ENCODE measurements around the gene ANKZF1. TPM values are rescaled to one million over a fixed set of nuclear protein-coding genes. Genes with fewer than 3 reads are reported as not detected.

ANKZF1 gene
- total RNA-seq, 1 experiment from 2014 or later = 21.3 TPM

DNA sequence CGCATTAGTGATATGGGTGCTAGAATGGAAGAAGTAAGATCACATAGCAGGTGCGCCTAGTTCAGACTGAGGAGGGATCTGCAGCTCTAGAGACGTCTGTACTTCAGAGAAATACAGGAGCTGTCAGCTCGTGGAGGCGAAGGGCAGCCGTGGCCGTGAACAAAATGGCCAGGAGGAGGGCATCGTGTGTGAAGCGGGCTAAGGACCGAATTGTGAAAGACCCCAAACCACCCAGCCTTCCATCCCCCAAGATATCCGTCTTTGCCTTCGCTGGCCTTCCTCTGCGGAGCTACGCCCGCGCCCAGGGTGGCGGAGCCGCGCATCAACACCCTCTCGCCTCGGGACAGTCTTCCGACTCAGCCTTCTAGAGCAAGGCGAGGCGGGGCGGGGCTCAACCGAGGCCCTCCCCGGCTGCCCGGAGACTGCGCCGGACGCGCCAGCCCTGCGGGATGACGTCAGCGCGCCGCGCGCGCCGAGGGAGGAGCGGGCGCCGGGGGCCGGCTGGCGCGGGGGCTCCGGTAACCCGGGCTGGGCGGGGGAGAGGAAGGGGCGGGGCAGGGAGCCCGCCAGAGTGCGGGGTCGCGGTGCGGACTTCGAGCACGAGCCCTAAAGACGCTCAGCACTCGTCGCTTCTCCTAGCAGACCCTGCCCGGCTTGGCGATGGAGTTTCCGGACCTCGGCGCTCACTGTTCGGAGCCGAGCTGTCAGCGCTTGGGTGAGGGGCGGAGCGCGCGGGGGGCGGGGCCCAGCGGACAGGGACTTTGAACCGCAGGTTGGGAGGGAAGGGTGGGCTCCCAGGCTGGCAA lies 23.1 kb upstream of the ANKZF1 start, which contains the start of gene ZFAND2B:
TSS of gene ZFAND2B (plus strand) at position 455 of the 806 bp plus-strand sequence. CDS start at position 661, 206 bp downstream.
- H3K36me3 ChIP-seq = peaks cover 29% of the 10 kb centered on the region
- DNase-seq = peak; percentile 93

DNA sequence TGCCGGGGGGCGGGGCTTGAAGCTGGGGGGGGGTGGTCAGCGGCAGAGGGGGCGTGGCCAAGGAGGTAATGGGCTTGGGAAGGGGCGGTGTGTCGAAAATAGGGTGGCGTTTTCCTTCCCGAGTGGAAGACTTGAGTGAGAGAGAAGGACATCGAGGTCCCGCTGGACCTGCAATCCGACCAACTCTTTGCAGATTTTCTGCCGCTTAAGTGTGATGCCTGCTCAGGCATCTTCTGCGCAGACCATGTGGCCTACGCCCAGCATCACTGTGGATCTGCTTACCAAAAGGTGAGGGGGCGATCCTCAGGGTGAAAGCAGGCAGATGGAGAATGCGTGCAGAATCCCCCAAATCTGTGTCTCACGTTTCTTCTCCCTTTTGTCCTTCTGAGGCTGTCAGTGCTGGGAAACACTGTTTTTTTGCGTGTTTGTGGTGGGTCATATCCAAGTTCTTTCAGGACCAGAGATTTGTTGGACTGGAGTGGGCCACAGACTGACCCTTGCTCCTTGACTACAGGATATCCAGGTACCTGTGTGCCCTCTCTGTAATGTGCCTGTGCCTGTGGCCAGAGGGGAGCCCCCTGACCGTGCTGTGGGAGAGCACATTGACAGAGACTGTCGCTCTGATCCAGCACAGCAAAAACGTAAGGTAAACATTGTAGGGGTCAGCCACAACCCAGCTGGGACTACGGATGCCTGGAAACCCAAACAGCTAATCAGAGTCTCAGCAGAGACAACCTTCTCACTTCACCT lies 22.3 kb upstream of the ANKZF1 start:
- no peaks in the 10 kb centered on the region for H3K9me3 ChIP-seq
- H3K4me3 ChIP-seq = peak overlapping the region; percentile 72
- H3K36me3 ChIP-seq = peaks cover 34% of the 10 kb centered on the region
- no peak for DNase-seq
- H3K27me3 ChIP-seq = no peaks in the 10 kb centered on the region

More for the DNA sequence above, 23.1 kb upstream of the ANKZF1 start, which contains the start of gene ZFAND2B:
- Histone ChIP-seq H3K27me3 (no peaks in the 10 kb centered on the region), H3K9me3 (no peaks in the 10 kb centered on the region), H3K4me3 (peak within 1 kb of the TSS; percentile 72)

DNA sequence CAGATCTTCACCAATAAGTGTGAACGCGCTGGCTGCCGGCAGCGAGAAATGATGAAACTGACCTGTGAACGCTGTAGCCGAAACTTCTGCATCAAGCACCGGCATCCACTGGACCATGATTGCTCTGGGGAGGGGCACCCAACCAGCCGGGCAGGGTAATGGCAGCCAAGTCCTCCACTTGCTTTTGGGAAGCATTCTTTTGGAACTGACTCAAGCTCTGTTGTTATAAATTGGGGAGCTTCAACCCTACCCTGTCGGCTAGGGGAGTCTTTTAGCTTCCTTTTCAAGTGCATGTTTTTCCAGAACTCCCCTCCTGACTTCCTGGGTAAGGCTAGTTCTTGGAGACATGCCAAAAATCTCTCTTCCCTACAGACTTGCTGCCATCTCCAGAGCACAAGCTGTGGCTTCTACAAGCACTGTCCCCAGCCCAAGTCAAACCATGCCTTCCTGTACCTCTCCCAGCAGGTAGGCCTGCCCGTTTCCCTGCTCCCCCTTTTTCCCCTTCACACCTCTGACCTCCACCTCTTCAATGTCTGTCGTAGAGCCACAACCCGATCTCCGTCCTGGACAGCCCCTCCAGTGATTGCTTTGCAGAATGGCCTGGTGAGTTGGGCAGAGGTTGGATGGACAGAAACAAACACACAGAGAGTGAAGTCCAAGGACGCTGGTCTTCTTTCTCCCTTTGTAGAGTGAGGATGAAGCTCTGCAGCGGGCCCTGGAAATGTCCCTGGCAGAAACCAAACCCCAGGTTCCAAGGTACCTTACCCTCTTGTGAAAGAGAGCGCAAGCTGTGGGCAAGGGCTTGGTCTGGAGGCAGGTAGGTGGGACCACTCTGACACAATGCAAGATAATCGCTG lies 21.5 kb upstream of the ANKZF1 start:
- H3K4me3 ChIP-seq = peak overlapping the region; percentile 72
- no peaks in the 10 kb centered on the region for H3K27me3 ChIP-seq
- H3K36me3 ChIP-seq = peaks cover 42% of the 10 kb centered on the region
- H3K9me3 ChIP-seq = no peaks in the 10 kb centered on the region
- no peak for DNase-seq

DNA sequence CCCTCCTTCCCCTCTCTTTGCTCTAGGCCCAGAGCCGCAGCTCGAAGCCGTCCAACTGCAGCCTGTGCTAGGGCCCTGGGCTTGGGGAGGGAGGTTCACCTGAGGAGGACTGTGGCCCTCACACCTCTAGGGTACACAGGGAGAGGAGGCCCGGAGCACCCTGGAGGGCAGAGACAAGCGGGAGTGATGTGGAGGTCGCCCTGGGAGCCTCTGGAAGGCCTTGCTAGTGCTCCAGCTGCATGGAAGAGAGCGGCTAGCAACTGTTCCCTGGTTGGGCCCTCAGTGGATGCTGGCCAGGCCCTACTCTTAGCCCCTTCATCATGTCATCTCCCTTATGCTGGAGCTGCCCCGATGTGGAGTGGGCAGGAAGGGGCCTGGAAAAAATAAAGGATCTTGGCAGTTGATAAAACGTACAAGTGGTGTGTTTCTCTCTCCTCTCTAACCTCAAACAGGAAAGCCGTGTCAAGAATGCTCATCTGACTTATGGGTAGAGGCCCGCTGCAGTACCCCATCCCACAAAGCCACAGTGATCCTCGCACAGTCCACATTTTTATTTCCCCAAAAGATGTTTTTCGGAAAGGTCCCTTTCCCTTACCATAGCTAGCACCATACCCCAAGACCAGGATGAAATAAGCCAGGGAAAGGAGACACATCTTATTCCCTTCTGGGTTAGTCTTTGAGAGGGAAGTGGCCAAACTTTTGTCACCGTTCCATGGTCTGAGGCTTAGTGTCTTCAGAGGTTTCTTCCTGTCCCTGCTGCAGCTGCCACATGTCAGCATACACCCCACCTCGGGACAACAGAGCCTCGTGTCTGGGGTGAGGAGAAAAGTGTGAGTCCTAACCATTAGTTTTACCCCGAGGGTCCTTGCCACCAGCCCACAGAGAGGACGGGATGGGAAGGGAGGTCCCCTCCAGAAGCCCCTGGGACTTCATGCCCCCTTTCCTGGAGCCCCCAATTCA lies 20.1 kb upstream of the ANKZF1 start:
- no peak for DNase-seq
- Histone ChIP-seq H3K4me3 (no peak overlapping the region), H3K36me3 (peaks cover 56% of the 10 kb centered on the region)

DNA sequence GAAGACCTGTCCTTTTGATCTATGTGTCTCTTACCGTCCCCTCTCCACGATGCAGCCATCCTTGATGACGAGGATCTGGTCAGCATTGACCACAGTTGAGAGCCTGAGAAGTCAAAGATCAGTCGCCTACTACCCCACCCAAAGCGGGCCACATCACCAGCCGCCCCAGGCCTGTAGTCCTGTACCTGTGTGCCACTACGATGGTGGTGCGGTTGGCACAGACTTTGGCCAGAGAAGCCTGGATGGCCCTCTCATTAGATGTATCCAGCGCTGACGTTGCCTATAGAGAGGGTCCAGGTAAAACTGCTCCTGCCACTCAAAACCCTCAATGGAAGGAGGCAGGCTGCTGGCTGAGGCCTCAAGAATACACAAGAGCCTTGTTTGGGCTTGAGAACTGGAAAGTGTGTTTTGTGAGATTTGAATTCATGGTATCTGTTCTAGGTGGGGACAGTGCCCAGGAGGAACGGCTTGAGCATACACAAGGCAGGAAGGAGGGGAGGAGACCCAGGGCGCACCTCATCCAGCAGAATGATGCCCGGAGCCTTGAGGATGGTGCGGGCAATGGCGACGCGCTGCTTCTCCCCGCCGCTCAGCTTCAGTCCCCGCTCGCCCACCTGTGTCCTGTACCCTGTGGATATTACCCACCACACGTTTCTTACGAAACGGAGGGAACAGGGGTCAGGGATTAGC lies 19.3 kb upstream of the ANKZF1 start:
- DNase-seq = no peak
- no peaks in the 10 kb centered on the region for H3K9me3 ChIP-seq
- H3K36me3 ChIP-seq = peaks cover 64% of the 10 kb centered on the region
- H3K27me3 ChIP-seq = no peaks in the 10 kb centered on the region
- H3K4me3 ChIP-seq = no peak overlapping the region

More for the DNA sequence above, 20.1 kb upstream of the ANKZF1 start:
- Histone ChIP-seq H3K9me3 (no peaks in the 10 kb centered on the region), H3K27me3 (no peaks in the 10 kb centered on the region)

DNA sequence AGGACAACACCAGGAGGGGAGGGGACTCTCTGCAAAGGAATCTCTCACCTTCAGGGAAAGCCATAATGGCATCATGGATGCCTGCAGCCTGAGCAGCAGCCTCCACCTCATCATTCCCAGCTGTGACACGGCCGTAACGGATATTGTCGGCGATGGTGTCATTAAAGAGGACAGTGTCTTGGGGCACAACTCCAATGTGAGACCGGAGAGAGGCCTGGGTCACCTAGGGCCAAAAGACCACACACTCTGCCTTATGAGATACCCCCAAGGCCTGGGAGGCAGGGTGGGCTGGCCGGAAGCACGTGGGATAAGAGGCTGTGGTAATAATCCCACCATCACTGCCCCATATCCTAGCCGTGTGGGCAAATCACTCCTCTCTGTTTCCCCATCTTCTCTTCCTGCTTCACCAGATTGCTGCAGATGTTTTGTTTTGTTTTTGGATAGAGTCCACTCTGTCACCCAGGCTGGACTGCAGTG lies 18.7 kb upstream of the ANKZF1 start:
- DNase-seq = no peak
- H3K9me3 ChIP-seq = no peaks in the 10 kb centered on the region
- peaks cover 70% of the 10 kb centered on the region for H3K36me3 ChIP-seq
- H3K27me3 ChIP-seq = no peaks in the 10 kb centered on the region
- no peak overlapping the region for H3K4me3 ChIP-seq

DNA sequence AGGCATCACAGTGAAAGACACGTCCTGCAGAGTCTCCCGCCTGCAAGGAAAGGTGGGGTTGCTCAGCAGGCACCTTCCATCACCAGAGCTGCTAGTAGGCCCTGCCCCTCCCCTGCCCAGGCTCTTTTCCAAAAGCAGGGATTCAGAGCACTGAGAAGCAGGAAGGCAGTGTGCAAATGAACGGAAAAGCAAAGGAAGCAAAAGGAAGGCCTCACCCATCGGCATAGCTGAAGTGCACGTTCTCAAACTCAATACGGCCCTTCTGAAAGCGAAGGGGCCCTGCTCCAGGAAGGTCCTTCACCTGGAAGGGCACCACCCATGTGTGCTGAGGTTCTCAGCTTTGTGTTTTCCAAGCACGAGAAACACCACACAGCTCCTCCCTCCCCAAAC lies 16.6 kb upstream of the ANKZF1 start:
- Histone ChIP-seq H3K36me3 (peaks cover 75% of the 10 kb centered on the region), H3K9me3 (no peaks in the 10 kb centered on the region), H3K27me3 (no peaks in the 10 kb centered on the region), H3K4me3 (no peak overlapping the region)
- DNase-seq = no peak

DNA sequence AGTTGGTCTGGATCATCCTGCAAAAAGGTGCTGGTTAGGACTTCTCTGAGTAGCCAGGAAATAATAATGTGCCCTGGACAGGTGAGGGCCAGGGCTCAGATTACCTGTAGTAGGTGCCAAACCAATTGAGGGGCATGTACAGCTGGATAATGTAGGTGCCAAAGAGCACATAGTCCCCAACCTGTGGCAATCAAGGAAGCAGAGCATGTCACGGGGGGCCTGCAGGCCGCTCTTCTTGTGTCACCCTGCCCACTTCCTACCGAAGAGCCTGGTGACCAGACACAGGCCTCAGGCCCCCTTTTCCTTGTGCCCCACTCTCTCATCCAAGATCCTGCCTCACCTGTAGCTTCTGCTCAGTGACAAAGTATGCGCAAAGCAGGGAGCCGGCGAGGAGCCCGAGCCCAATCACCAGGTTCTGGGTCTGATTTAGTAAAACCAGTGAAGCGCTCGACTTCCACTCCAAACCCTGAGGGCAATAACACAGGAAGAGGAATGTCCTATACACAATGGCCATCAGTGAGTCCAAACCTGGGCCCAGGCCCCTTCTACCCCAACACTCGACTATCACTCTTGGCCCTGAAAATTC lies 16.0 kb upstream of the ANKZF1 start:
- no peaks in the 10 kb centered on the region for H3K27me3 ChIP-seq
- peaks cover 69% of the 10 kb centered on the region for H3K36me3 ChIP-seq
- no peak for DNase-seq
- H3K4me3 ChIP-seq = no peak overlapping the region
- H3K9me3 ChIP-seq = no peaks in the 10 kb centered on the region

DNA sequence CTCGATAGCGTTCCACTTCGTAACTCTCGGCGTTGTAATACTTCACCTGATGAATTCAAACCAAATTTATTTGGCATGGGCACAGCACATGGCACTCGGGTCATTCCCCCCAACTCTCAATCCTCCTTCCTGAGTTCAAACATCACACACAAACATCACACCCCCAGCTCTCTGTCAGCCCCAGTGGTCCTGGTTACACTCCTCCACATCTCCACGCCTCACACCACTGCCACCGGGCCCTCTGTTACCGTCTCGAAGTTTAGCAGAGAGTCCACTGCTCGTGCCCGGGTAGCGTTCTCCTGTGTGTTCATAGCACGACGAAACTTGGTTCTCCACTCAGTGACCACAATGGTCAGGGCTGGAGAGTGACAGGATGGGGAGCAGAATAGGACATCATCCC lies 15.5 kb upstream of the ANKZF1 start:
- Histone ChIP-seq H3K27me3 (no peaks in the 10 kb centered on the region), H3K4me3 (no peak overlapping the region), H3K36me3 (peaks cover 65% of the 10 kb centered on the region), H3K9me3 (no peaks in the 10 kb centered on the region)
- DNase-seq = no peak

DNA sequence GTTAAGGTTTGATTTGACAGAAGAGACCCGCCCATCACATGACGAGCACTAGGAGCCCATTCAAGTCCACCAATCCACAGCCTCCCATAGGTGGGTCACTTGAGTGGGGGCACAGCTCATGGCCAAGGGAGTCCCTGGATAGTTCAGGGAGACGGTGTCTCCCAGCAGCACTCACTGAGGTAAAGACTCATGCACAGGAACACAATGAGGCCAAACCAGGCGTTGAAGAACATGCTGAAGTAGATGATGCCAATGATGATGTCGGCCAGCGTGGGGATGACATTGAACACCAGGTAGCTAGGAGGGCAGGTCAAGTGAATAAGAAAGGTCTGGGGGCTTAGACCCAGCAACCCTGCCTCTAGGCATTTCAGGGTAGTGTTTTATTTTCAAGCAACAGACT lies 14.8 kb upstream of the ANKZF1 start:
- Histone ChIP-seq H3K36me3 (peaks cover 67% of the 10 kb centered on the region), H3K4me3 (no peak overlapping the region), H3K9me3 (no peaks in the 10 kb centered on the region), H3K27me3 (no peaks in the 10 kb centered on the region)
- DNase-seq = no peak

DNA sequence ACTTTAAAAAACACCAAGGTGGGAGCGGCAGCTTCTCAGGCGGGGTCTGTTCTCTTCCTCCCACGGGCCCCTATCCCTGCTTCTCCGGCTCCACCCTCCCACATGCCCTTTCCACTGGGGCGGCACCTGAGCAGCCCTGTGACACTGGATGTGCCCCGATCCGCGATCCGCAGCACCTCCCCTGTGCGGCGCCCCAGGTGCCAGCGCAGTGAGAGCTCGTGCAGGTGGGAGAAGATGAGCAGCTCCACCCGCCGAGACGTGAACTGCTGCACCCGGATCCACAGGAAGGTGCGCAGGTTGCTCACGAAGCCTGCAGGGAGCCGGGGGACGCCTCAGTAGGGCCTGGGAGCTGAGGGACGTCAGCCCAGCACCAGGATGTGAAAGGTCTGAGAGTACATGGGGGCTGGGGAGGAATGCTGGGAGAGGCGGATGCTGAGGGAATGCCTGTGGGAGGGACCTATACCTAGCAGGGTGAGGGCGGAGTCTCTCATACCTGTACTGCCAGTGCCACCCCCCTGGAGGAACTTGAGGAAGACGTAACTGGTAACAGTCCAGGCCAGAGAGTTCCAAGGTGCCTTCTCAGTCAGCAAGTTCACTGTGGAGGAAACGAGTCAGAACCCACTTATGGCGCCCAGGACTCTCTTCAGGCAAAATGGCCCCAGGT lies 13.6 kb upstream of the ANKZF1 start:
- H3K27me3 ChIP-seq = no peaks in the 10 kb centered on the region

DNA sequence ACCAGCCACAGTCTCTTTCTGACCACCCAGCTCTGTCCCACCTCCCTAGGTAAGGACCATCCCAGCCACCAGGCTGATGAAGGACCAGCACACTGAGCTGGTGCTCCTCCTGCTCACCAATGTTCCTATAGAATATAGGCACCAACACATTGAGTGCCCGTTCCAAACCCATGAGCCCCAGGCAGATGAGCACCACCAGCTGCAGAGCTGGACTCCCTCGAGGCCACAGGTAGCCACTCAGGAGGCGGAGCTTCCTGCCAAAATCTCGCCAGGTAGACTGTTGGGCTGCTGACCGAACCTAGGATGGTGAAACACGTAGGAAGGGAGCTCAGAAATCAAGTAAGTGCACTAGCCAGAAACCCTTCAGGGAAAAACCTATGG lies 13.1 kb upstream of the ANKZF1 start:
- Histone ChIP-seq H3K27me3 (no peaks in the 10 kb centered on the region), H3K4me3 (no peak overlapping the region), H3K9me3 (no peaks in the 10 kb centered on the region), H3K36me3 (peaks cover 73% of the 10 kb centered on the region)
- no peak for DNase-seq

More for the DNA sequence above, 13.6 kb upstream of the ANKZF1 start:
- no peak overlapping the region for H3K4me3 ChIP-seq
- no peak for DNase-seq
- no peaks in the 10 kb centered on the region for H3K9me3 ChIP-seq
- H3K36me3 ChIP-seq = peaks cover 68% of the 10 kb centered on the region

DNA sequence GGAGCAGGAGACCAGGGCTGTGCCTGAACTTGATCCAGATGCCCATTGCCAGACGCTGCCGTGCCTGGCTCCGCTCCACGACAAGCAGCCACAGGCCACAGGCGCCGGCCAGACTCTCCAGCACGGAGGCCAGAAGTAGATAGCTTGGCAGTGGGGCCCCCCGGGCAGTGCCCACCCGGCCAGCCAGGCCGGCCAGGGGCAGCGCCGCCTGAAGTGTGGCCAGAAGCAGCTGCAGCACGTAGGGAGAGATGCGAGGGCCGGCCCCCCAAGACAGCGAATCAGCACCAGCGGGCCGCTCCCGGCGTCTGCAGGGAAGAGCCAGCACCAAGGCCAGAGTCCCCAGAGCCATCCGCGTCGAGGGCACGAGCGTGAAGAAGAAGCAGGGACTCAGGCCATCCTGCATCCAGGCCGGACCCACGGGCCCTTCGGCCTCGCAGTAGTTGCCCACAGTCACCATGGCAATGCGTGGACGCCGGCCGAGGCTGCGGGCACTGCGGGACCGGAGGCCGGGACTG lies 11.3 kb upstream of the ANKZF1 start:
- H3K27me3 ChIP-seq = no peaks in the 10 kb centered on the region
- no peaks in the 10 kb centered on the region for H3K9me3 ChIP-seq
- DNase-seq = peak; percentile 96
- peaks cover 61% of the 10 kb centered on the region for H3K36me3 ChIP-seq
- peak overlapping the region; percentile 47 for H3K4me3 ChIP-seq

Measured in MG63 (cell line).